ENCODE data around the gene TRIM65. TPM values are rescaled to one million over a fixed set of nuclear protein-coding genes. Genes with fewer than 3 reads are reported as not detected.

The TRIM65 gene
- total and polyA plus RNA-seq, 2 of the 13 experiments (the other 11 are each of a cell fraction or from before 2014, with no cell fraction given) = 10.3 to 22.4 TPM

DNA sequence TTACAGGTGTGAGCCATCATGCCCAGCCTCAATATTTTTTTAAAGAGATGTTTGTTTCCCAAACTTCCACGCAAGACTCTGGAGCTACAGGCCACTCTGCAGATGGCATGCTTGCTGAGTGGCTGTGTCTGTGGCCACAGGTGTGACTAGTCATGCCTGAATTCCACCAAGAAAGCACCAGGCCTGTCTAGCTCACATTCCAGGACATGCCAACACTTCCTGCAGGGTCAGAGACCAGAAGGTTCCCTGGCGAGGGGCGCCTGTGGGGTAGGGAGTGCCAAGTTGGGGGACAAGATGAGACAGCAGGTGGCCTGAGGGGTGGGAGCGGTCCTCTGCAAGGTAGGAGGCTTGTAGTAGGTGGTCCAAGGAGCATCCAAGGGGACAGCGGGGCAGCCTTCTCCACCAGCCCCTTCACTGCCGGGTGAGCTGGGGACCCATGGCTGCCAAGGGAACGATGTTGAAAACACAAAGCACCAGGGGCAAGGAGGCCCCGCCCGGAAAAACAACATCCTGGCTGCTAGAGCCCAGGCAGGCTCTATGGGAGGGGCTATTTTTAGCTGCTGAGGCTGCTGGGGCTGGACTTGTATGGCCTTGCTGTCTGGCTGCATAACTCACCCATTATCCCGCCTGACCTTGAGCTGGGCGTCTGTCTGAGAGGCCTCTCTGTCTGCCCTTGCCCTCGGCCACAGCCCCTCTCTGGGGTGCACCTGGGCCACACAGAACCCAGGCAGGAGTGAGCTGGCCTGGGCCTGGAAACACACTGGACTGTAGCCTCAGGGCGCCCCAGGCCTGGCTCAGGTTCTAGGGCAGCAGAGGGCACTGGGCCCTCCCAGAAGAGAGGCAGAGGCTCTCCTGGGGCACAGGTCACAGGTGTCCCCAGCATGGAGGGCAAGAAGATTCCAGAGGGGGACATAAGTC is 24.1 kb downstream of the TRIM65 start (continued):
- TF ChIP-seq, protein P1, sequence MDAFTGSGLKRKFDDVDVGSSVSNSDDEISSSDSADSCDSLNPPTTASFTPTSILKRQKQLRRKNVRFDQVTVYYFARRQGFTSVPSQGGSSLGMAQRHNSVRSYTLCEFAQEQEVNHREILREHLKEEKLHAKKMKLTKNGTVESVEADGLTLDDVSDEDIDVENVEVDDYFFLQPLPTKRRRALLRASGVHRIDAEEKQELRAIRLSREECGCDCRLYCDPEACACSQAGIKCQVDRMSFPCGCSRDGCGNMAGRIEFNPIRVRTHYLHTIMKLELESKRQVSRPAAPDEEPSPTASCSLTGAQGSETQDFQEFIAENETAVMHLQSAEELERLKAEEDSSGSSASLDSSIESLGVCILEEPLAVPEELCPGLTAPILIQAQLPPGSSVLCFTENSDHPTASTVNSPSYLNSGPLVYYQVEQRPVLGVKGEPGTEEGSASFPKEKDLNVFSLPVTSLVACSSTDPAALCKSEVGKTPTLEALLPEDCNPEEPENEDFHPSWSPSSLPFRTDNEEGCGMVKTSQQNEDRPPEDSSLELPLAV (CRISPR knock-in tag; conservative IDR thresholded peaks at IDR 0.05; ENCODE audit: low read depth) = no peak
- TF ChIP-seq LCORL (IDR thresholded peaks at IDR 0.05) = no peak
- peak; percentile 98 for TF ChIP-seq LCORL (CRISPR knock-in tag; IDR thresholded peaks at IDR 0.05)
- no peak for TF ChIP-seq TCF12 (IDR thresholded peaks at IDR 0.05)
- peak; percentile 94 for TF ChIP-seq TCF12 (CRISPR knock-in tag; IDR thresholded peaks at IDR 0.05)
- TF ChIP-seq ZNF547 (CRISPR knock-in tag; IDR thresholded peaks at IDR 0.05) = peak; percentile 77
- TF ChIP-seq FLYWCH1 (CRISPR knock-in tag; IDR thresholded peaks at IDR 0.05) = no peak
- peak; percentile 37; the same call in 1 of the 2 replicates for TF ChIP-seq ZNF557 (CRISPR knock-in tag; IDR thresholded peaks at IDR 0.05)
- peak; percentile 45 for TF ChIP-seq STAG1 (CRISPR knock-in tag; IDR thresholded peaks at IDR 0.05)
- peak; percentile 84; the same call in 1 of the 2 replicates for TF ChIP-seq ZNF768 (CRISPR knock-in tag; IDR thresholded peaks at IDR 0.05)
- TF ChIP-seq, protein P2, sequence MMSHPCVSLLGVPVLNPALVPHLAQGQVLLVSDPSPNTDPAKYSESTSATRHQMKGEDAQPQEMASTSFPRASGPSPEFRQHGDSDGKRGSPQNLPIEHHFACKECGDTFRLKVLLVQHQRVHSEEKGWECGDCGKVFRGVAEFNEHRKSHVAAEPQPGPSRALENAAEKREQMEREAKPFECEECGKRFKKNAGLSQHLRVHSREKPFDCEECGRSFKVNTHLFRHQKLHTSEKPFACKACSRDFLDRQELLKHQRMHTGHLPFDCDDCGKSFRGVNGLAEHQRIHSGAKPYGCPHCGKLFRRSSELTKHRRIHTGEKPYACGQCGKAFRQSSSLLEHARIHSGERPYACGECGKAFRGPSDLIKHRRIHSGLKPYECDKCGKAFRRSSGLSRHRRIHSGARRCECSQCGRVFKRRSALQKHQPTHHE (CRISPR knock-in tag; IDR thresholded peaks at IDR 0.05; ENCODE audit: borderline replicate concordance) = peak; percentile 88; the same call in 1 of the 2 replicates
- peak; percentile 91 for TF ChIP-seq NCOA2 (CRISPR knock-in tag; IDR thresholded peaks at IDR 0.05)
- no peak for TF ChIP-seq SCMH1 (CRISPR knock-in tag; IDR thresholded peaks at IDR 0.05; ENCODE audit: borderline replicate concordance)
- peak; percentile 86; the same call in 1 of the 2 replicates for TF ChIP-seq ZSCAN21 (CRISPR knock-in tag; IDR thresholded peaks at IDR 0.05; ENCODE audit: borderline replicate concordance)
- TF ChIP-seq SMARCE1 (IDR thresholded peaks at IDR 0.05; ENCODE audit: borderline replicate concordance) = no peak
- TF ChIP-seq KLF13 (CRISPR knock-in tag; IDR thresholded peaks at IDR 0.05) = no peak; the same call in 1 of the 2 replicates
- peak; percentile 85 for TF ChIP-seq ZNF205 (CRISPR knock-in tag; IDR thresholded peaks at IDR 0.05)
- no peak for TF ChIP-seq ATAD3A (CRISPR knock-in tag; IDR thresholded peaks at IDR 0.05)
- TF ChIP-seq DMAP1 (CRISPR knock-in tag; IDR thresholded peaks at IDR 0.05) = peak; percentile 91
- no peak for TF ChIP-seq NR1H2 (CRISPR knock-in tag; IDR thresholded peaks at IDR 0.05; ENCODE audit: borderline replicate concordance, low read depth)
- no peak for TF ChIP-seq HOXA7 (CRISPR knock-in tag; IDR thresholded peaks at IDR 0.05)
- peak; percentile 95 for TF ChIP-seq PITX1 (CRISPR knock-in tag; IDR thresholded peaks at IDR 0.05)
- TF ChIP-seq, protein P3, sequence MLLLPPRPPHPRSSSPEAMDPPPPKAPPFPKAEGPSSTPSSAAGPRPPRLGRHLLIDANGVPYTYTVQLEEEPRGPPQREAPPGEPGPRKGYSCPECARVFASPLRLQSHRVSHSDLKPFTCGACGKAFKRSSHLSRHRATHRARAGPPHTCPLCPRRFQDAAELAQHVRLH (CRISPR knock-in tag; IDR thresholded peaks at IDR 0.05; ENCODE audit: borderline replicate concordance, low read depth) = peak; percentile 98; the same call in 1 of the 2 replicates
- TF ChIP-seq, protein P4, sequence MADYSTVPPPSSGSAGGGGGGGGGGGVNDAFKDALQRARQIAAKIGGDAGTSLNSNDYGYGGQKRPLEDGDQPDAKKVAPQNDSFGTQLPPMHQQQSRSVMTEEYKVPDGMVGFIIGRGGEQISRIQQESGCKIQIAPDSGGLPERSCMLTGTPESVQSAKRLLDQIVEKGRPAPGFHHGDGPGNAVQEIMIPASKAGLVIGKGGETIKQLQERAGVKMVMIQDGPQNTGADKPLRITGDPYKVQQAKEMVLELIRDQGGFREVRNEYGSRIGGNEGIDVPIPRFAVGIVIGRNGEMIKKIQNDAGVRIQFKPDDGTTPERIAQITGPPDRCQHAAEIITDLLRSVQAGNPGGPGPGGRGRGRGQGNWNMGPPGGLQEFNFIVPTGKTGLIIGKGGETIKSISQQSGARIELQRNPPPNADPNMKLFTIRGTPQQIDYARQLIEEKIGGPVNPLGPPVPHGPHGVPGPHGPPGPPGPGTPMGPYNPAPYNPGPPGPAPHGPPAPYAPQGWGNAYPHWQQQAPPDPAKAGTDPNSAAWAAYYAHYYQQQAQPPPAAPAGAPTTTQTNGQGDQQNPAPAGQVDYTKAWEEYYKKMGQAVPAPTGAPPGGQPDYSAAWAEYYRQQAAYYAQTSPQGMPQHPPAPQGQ (CRISPR knock-in tag; IDR thresholded peaks at IDR 0.05; ENCODE audit: borderline replicate concordance) = no peak; the same call in none of the 2 replicates
- no peak for TF ChIP-seq GTF3A (CRISPR knock-in tag; conservative IDR thresholded peaks at IDR 0.05)
- TF ChIP-seq DNMT3B (CRISPR knock-in tag; conservative IDR thresholded peaks at IDR 0.05) = no peak; the same call in 1 of the 2 replicates
- 0 out of 2 replicates have a peak, but pooled peaks have one; percentile 26 for TF ChIP-seq ZFP36L2 (CRISPR knock-in tag; IDR thresholded peaks at IDR 0.05)

Measured in HepG2 (cell line).